Jurkat, Clone E6-1 (cell line): ENCODE measurements around the gene ZDHHC11.
A peak's percentile ranks its signal among the peaks of the same experiment; 100 is the strongest.
"Not testable (repeated sequence)": the region's sequence is repeated elsewhere in the genome, so short reads cannot be mapped to it uniquely, and the experiment has no call there.

Experiments used
- DNase-seq: peaks from one replicate; pipeline ENCODE4 v3.0.0-alpha.2; 2011; ENCODE audit warnings: low read depth, low spot score
- H3K4me3 ChIP-seq: 2 replicates; pipeline ENCODE4 v1.5.1; 2011; ENCODE audit warnings: mild to moderate bottlenecking, low read length, control low read depth, moderate library complexity

The ZDHHC11 gene

DNA sequence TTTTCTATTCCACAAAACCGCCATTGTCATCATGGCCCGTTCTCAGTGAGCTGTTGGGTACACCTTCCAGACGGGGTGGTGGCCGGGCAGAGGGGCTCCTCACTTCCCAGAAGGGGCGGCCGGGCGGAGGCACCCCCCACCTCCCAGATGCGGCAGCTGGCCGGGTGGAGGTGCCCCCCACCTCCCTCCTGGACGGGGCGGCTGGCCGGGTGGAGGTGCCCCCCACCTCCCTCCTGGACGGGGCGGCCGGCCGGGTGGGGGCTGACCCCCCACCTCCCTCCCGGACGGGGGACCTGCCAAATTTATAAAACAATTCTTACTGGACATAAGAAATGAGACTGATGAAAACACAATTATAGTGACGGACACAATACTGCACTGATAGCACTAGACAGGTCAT is 22.6 kb downstream of the ZDHHC11 start:
- not testable (repeated sequence) for H3K4me3 ChIP-seq, DNase-seq

DNA sequence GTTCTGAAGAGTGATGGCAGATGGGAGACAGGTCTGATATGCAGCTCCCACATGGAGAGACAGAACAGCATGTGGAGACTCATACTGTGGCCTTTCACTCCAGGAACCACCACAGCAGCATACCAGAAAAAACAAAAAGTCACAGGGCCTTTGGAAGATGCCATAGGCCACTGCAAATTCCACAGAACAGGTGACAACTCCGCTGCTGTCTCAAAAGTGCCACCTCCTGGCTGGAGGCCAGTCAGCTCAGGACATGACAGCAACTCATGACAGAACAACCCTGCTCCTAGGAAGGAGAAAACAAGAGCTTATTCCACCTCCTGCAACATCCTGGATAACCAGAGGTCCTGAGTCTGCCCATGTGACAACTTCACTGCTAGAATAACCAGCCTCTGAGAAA is 25.2 kb downstream of the ZDHHC11 start:
- DNase-seq, H3K4me3 ChIP-seq: not testable (repeated sequence)

DNA sequence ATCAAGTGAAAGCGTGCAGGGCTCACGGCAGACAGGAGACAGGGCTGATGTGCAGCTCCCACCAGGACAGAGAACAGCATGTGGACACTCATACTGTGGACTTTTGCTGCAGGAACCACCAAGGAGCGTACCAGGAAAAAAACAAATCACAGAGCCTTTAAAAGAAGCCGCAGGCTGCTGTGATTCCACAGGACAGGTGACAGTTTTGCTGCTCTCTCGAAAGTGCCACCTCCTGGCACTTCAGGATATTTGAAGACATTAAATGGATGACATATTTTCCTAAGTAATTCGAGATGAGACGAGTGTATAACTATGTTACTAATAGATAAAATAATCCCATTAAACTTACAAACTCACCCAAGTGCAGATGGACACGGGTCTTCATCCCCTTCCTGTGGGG is 29.3 kb downstream of the ZDHHC11 start:
- no peak overlapping the region for H3K4me3 ChIP-seq
- DNase-seq: no peak

DNA sequence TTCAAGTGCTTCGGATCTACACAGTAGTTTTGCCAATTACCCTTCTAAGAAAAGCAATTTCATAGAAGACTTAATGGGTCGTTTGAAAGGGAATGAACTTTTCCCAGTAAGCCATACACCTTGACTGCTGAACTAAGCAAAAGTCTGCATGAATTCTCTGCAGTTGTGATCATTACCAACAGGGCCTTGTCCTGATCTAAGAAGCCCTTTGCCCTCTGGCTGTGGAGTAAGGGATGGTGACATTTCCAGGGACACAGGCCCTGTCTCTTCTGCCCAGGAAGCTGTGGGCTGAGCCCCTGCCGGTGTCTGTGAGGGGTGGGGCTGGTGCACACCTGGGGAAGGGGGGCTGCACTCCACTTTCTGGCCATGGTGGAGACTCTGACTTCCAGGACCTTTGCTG is 30.5 kb downstream of the ZDHHC11 start:
- no peak overlapping the region for H3K4me3 ChIP-seq
- DNase-seq: no peak

DNA sequence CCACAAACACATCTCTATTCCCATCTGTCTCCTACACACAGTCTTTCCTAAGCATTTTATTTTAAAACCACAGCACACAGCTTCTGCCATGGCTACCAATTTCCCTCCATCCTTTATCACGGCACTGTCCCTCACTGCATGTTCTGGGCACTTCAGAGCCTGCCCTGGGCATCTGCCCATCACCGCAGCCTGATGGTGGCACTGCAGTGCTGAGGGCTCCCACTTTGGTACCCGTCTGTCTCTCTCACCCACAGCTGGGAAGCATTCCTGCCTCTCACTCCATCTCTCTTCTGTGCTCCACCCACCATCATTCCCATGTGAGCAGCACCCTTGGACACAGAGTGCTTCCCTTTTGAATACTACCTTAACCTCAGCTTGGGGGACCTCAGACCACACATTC is 31.7 kb downstream of the ZDHHC11 start:
- no peak overlapping the region for H3K4me3 ChIP-seq
- no peak for DNase-seq

DNA sequence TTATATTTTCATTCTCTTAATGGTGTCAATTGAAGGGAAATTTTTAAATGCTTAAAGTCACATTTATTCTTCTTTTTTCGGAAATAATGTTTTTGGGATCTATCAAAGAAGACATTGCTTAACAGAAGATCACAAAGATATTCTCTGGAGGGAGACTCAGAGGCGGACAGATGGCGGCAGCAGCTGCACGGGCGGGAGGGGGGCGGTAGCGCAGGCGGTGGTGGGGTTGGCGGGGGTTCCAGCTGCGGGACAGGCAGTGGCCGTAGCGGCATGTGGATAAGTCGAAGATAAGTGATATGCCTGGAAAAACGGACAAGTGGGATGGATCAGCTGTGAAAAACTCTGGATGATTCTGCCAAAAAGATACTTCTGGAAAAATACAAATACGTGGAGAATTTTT is 34.6 kb downstream of the ZDHHC11 start:
- DNase-seq: no peak
- no peak overlapping the region for H3K4me3 ChIP-seq

DNA sequence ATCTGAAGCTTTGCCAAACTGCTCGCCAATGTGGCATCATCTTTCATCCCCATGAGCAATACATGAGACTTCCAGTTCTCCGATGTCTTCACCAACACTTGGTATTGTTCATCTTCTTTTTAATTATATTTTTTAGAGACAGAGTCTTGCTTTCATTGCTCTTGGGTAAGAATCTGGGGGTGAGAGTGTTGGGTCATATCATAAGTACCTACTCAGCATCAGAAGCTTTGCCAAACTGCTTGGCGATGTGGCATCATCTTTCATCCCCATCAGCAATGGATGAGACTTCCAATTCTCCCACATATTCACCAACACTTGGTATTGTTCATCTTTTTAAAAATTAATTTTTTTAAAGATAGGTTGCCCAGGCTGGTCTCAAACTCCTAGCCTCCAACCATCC is 35.3 kb downstream of the ZDHHC11 start:
- DNase-seq: no peak
- H3K4me3 ChIP-seq: no peak overlapping the region

DNA sequence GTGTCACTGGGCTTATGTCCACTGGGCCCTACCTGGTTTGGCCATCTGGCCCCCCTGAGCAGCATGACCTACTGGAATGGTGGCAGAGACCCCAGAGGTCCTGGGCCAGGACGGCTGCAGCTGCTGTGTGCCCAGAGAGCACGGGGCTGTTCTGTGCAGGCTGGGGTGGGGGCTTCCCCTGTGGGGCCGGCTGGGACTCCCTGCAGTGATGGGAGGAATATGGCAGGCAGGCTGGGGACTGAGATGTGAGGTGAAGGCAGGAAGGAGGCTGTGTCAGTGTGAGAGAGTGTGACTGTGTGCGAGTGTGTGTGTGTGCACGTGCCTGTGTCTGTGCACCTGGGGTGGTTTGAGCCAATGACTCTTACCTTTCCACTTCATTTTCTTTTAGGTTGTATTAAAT is 37.2 kb downstream of the ZDHHC11 start:
- DNase-seq, H3K4me3 ChIP-seq: not testable (repeated sequence)

DNA sequence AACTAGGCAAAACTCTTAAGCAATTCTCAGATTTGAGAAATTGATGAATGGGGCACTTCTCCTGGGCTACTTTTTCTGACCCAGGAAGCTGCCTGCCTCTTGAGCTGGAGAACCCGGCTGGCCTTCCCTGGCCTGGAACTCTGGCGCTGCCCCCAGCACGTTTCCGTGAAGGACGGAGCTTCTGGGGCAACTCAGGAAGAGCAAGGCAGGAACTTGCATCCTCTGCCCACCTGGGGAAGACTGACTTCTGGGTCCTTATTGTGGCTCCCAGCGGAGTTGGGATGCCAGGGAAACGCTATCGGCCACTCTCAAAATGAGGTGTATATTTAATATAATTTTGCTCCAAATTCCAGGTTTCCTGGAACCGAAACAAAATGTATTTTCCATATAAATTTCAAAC is 39.4 kb downstream of the ZDHHC11 start:
- not testable (repeated sequence) for DNase-seq

DNA sequence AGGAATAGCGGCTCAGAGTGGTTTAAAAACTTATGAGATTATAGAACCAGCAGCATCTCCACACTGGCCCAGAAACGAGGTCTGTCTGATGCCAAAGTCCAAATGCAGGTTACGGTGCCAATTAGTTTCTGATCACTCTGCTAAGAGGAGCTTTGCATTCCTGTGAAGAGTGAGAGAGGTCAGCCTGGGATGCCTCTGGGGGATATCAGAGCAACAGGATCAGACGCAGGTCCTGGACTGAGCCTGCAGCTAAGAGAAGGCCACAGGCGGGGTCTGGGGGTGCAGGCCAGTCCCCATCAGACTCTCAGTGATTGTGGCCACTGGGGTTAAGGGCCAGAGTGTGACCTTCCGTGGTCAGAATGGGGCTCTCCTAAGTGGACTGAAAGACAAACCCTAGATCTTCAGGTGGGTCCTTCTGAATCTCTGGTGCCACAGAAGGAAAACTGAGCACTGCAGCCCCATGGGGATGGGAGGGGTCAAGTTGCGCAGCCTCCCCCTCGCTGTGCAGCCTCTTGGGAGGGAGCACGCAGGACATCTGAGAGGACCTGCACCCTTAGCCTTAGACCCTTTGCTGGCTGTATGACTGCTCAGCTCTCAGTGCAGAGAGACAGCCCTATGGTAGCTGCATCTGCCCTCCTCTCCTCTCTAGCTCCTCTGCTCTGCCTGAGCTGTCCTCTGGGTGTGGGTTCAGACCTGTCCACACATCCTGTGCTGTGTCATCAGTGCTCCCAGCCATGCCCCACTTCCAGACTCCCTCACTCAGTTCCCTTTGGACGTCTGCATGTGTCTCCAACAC is 42.9 kb downstream of the ZDHHC11 start:
- DNase-seq: not testable (repeated sequence)

More for the DNA sequence above, 39.4 kb downstream of the ZDHHC11 start:
- H3K4me3 ChIP-seq: not testable (repeated sequence)

DNA sequence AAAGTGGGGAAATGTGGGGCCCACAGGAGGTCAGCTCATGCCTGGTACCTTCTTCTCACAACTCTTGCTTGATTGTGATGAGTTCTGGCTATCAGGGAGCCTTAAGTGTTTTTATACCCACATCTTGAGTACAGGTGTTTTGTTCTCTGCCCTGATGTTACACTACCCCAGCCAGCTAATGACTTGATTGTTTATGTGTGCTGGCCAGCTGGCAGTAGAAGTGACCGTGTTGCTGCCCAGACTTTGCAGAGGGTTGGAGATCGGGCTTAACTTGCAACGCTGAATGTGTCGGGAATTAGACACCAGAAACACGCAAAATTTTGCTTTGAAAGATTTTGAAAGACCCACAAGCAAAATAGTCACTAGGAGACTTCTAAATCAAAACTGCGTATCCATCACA is 49.3 kb downstream of the ZDHHC11 start:
- no peak overlapping the region for H3K4me3 ChIP-seq

More for the DNA sequence above, 42.9 kb downstream of the ZDHHC11 start:
- not testable (repeated sequence) for H3K4me3 ChIP-seq

DNA sequence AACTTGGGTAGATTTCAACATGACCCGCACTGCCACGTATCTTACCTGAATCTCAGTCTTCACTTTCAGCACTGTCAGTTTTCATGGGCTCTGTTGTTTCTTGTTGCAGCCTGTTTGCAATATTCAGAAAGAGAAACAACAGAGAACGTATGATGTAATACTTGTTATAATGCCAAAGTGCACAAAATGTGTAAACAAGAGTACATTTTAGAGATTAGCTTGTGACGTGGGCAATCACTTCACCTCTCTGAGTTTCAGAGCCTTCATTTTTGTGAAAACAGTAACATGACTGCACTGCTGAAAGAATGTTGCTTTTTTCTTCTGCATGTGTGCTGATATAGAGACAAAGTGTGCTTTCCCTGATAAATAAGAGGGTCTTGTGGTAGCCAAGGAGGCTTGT is 49.7 kb downstream of the ZDHHC11 start:
- not testable (repeated sequence) for H3K4me3 ChIP-seq

More for the DNA sequence above, 49.3 kb downstream of the ZDHHC11 start:
- no peak for DNase-seq

DNA sequence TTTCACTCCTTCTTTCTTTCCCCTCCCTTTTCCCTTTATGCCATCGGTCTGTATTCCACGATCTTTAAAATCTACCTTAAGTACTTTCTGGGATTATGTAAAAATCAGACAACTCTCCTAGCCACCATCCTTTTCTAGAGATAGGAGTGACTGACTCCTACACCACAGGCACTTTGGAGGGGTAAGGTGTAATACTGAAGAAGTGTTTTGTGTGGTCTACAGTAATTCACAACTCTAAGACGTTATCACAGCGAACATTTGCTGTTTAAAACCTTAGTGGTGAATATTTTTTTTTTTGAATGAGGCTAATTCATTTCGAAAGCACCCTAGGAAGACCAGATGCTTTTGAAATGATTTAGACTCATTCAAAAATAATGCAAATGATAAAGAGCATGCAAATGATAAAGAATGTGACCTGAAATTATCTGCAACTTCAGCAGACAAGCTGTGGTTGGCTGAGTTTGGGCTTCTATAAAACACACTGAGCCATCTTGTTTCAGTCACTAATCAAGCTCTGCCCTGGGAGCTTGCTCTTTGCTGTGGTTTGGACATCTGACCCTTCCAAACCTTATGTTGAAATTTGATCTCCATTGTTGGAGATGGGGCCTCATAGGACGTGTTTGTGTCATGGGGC is 52.2 kb downstream of the ZDHHC11 start:
- not testable (repeated sequence) for DNase-seq, H3K4me3 ChIP-seq

More for the DNA sequence above, 49.7 kb downstream of the ZDHHC11 start:
- not testable (repeated sequence) for DNase-seq

DNA sequence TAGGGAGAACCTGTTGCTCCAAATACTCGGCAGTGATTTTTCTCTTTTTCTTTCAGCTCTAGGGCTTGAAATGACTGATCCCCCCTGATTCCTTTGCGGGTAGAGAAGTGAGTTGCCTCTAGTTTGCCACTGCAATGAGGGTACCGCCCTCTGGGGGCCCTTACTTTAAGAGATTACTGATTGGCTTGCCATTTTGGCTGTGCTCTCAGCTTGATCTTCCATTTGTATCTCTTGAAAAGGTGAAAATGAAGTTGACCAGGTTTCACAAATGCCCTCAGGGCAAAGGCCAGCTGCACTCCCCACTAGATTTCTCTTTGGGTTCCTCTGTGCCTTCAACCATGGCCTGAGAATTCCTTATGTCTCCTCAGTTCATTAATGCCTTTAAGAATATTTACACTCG is 52.8 kb downstream of the ZDHHC11 start:
- DNase-seq, H3K4me3 ChIP-seq: not testable (repeated sequence)

DNA sequence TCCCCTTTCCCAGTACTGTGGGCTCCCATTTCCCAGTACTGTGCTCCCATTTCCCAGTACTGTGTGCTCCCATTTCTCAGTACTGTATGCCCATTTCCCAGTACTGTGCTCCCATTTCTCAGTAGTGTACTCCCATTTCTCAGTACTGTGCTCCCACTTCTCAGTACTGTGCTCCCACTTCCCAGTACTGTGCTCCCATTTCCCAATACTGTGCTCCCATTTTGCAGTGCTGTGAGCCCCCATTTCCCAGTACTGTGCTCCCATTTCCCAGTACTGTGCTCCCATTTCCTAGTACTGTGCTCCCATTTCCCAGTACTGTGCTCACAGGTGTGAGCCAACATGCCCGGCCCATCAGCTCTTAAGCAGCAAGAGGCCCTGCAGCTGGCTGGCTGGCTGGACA is 54.9 kb downstream of the ZDHHC11 start:
- H3K4me3 ChIP-seq, DNase-seq: not testable (repeated sequence)

DNA sequence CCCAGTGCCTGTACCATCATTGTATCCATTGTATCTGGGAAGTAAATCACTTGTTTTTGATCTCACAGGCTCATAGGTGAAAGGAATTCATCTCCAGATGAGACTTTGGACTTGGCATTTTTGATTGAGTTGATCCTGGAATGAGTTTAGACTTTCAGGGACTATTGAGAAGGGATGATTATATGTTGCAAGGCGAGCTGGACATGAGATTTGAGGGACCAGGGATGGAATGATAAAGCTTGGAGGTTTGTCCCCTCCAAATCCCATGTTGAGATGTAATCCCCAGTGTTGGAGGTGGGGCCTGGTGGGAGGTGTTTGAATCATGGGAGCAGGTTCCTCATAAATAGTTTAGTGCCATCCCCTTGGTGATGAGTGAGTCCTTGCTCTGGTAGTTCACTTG is 55.8 kb downstream of the ZDHHC11 start:
- H3K4me3 ChIP-seq, DNase-seq: not testable (repeated sequence)

DNA sequence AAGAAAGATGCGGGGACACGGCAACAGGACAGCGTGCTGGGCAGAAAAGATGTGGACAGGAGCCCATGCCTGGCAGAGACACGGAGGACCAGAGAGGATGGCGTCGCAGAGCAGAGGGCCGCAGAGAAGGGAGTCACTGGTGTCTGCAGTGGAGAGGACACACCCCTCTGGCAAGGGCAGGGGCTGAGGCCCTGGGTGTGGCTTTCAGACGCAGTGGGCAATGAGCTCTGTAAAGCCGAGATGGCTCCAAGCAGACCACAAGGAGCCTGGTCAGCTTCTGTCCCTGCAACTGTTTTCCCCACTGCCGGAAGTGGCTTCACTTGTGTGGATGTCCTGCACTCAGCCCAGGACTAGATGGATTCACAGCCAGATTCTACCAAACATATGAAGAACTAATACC is 62.1 kb downstream of the ZDHHC11 start:
- not testable (repeated sequence) for H3K4me3 ChIP-seq, DNase-seq

DNA sequence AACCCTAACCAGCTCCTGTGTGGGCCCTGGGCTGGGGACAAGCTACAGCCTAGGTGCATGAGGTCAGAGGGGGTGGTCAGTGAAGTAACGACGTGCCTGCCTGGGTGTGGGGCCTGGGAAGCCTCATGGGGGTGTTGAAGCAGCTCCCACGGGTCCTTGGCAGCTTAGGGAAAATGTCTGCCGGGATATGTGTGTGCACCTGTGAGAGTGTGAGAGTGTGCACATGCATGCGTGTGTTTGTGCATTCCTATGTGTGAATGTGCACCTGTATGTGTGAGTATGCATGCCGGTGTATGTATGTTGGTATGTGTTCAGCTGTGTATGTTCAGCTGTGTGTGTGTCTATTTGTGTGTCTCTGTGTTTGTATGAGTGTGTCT is 62.9 kb downstream of the ZDHHC11 start:
- DNase-seq, H3K4me3 ChIP-seq: not testable (repeated sequence)

DNA sequence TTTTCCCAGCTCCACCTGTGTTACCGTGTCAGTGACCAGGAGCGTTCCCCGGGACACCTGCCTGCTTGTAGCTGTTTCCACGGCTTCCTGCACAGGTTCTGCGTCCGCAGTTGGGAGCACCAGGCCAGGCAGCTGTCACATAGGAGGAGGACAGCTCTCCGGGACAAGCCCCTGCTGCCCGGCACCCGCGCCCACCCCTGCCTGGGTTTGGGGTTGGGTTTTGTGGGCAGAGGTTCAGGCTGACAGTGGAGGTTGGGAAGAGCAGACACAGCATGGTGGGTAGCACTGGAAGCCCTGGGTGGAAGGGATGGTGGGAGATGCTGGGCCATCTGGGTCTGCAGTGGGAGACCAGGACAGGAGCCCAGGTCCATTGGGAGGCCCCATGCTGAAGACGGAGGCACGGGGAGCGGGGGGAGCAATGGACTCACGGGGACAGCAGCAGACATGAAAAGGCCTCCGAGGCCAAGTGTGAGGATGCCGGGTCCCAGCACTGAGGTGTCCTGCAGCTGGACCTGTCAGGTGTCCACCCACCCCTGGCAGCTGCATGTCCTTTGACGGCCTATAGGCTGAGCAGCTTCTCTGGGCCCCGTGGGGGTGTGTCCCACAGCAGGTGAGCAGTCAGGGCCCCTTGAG is 63.4 kb downstream of the ZDHHC11 start:
- H3K4me3 ChIP-seq, DNase-seq: not testable (repeated sequence)

DNA sequence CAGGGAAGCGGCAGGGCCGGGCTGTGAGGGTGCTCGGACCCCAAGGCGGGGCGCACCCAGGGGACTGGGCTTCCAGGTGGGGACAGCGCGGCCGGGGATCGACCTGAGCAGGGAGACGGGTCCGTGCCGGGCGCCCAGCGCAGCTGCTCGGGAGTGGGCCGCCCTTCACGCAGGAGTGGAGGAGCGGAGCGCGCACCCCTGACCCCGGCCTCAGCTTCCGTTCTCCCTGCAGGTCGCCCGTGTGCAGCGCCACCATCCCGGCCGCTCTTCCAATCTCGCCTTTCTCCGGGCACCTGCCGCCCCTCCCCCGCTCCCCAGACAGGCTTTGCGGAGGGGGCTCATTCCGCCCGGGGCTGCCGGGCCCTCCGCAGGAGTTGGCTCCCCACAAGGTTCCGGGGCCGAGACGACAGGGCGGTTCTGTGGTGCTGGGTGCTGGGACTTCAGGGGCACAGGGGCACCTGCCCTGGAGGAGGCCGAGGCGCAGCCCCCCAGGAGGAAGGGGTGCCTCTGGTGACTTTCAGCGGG is 65.5 kb downstream of the ZDHHC11 start:
- H3K4me3 ChIP-seq: peak overlapping the region; percentile 65
- DNase-seq: not testable (repeated sequence)
